ENCODE results near the gene CFAP61.

DNA sequence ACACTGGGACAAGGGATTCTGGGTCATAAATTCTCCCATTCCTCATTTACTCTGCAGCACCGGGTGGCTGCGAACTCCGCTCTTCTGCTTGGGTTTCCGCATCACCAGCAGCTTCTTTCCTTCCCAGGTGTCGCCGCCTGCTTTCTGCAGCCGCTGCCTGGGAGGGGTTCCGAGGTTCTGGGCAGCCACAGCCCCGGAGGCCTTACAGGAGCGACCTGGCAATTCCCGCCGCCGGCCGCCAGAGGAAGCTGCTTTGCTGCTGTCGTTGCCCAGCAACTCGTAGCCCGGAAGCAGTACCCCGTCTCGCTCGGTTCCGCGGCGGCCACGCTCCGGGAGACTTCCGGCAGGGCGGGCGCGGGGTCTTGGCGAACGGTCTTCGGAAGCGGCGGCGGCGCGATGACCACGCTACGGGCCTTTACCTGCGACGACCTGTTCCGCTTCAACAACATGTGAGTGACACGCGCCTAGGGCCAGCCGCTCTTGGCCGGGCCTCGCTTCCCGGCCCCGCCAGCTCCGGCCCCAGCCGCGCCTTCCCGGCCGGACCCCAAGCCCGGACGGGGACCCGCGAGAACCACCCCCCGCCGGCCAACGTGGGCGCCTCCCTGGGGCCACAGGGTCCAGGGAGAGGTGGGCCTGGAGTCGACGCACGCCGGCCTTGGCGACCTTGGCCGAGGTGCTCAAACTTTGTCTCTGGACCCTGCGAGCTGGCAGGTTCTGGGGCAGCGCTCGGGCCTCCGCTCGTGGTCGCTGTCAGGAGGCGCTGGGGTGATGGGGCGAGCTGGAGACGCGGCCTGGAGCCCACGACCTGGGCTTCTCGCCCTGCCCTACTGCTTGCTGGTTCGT, 35.1 kb upstream of the CFAP61 start, which contains the start of gene NAA20:
- TF ChIP-seq, protein P1, sequence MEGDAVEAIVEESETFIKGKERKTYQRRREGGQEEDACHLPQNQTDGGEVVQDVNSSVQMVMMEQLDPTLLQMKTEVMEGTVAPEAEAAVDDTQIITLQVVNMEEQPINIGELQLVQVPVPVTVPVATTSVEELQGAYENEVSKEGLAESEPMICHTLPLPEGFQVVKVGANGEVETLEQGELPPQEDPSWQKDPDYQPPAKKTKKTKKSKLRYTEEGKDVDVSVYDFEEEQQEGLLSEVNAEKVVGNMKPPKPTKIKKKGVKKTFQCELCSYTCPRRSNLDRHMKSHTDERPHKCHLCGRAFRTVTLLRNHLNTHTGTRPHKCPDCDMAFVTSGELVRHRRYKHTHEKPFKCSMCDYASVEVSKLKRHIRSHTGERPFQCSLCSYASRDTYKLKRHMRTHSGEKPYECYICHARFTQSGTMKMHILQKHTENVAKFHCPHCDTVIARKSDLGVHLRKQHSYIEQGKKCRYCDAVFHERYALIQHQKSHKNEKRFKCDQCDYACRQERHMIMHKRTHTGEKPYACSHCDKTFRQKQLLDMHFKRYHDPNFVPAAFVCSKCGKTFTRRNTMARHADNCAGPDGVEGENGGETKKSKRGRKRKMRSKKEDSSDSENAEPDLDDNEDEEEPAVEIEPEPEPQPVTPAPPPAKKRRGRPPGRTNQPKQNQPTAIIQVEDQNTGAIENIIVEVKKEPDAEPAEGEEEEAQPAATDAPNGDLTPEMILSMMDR (IDR thresholded peaks at IDR 0.05): peak; percentile 71 to 95 (median 79)
- no peak for TF ChIP-seq POLR2A (IDR thresholded peaks at IDR 0.05; ENCODE audit: low read depth)
- peak; percentile 72 to 89 for TF ChIP-seq POLR2AphosphoS5 (IDR thresholded peaks at IDR 0.05)
- TF ChIP-seq EP300 (IDR thresholded peaks at IDR 0.05): no peak
